ENCODE data around the gene LRP1-AS.
A peak's percentile ranks its signal among the peaks of the same experiment; 100 is the strongest.

Gene LRP1-AS

GRCh38 chr12:57173089-57173488, 25.7 kb upstream of the LRP1-AS start:
- Histone ChIP-seq H3K27me3 (no peaks in the 10 kb centered on the region), H3K9me3 (no peaks in the 10 kb centered on the region), H3K4me1 (peaks cover 5% of the 10 kb centered on the region), H3K36me3 (no peaks in the 10 kb centered on the region), H3K4me3 (ENCODE audit: low read depth, low read length) (no peak overlapping the region)
- peak; percentile 68 for DNase-seq
- TF ChIP-seq, protein P1, sequence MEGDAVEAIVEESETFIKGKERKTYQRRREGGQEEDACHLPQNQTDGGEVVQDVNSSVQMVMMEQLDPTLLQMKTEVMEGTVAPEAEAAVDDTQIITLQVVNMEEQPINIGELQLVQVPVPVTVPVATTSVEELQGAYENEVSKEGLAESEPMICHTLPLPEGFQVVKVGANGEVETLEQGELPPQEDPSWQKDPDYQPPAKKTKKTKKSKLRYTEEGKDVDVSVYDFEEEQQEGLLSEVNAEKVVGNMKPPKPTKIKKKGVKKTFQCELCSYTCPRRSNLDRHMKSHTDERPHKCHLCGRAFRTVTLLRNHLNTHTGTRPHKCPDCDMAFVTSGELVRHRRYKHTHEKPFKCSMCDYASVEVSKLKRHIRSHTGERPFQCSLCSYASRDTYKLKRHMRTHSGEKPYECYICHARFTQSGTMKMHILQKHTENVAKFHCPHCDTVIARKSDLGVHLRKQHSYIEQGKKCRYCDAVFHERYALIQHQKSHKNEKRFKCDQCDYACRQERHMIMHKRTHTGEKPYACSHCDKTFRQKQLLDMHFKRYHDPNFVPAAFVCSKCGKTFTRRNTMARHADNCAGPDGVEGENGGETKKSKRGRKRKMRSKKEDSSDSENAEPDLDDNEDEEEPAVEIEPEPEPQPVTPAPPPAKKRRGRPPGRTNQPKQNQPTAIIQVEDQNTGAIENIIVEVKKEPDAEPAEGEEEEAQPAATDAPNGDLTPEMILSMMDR (IDR thresholded peaks at IDR 0.05; ENCODE audit: low read depth, low read length): peak; percentile 74

DNA sequence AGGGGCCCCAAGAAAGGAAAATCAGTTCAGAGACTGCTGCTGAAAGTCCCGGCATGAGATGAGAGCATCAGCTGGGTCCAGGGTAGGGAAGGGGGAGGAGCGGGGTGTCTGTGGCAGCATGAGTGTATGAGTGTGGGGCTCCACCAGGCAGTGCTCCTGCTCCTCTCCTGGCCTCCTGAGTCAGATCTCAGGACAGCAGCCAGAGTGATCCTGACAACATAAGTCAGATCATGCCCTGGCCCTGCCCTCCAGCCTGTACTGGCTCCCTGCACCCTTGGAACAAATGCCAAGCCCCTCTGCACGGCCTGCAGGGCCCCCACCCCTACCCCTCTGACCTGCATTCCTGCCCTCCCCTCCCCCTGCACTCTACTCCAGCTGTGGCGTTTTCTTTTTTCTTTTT, 24.2 kb upstream of the LRP1-AS start:
- Histone ChIP-seq H3K9me3 (no peaks in the 10 kb centered on the region), H3K4me1 (peaks cover 5% of the 10 kb centered on the region), H3K4me3 (ENCODE audit: low read depth, low read length) (no peak overlapping the region), H3K36me3 (no peaks in the 10 kb centered on the region), H3K27me3 (no peaks in the 10 kb centered on the region)
- DNase-seq: no peak
- TF ChIP-seq, protein P1 (IDR thresholded peaks at IDR 0.05; ENCODE audit: low read depth, low read length): no peak

DNA sequence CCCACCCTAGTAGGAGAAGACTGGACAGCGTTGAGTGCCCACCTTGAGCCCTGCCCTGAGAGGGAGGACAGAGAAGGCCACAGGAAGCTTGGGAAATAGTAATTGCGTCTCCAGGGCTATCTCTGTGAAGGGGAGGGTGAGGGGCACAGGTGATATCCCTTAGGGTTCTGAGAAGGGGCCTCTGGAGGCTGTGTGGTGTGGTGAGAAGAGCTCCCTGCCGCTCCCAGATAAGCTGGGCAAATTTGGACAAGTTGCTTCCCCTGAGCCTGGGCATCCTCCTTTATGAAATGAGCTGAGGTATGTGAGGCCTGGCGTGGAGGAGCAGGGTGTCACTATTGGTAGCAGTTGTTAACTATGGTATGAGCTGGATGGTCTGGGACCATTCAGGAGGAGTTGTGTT, 23.5 kb upstream of the LRP1-AS start:
- DNase-seq: no peak
- H3K36me3 ChIP-seq: no peaks in the 10 kb centered on the region
- no peaks in the 10 kb centered on the region for H3K27me3 ChIP-seq
- TF ChIP-seq, protein P1 (IDR thresholded peaks at IDR 0.05; ENCODE audit: low read depth, low read length): no peak
- H3K4me3 ChIP-seq (ENCODE audit: low read depth, low read length): no peak overlapping the region
- H3K4me1 ChIP-seq: peaks cover 5% of the 10 kb centered on the region
- H3K9me3 ChIP-seq: no peaks in the 10 kb centered on the region

DNA sequence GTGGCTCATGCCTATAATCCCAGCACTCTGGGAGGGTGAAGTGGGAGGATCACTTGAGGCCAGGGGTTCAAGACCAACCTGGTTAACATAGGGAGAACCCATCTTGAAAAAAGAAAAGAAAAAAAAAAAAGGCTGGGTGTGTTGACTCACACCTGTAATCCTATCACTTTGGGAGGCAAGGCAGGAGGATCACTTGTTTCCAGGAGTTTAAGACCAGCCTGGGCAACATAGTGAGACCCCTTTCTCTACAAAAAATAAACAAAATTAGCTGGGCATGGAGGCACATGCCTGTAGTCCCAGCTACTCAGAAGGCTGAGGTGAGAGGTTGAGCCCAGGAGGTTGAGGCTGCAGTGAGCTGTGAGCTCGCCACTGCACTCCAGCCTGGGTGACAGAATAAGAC, 23.0 kb upstream of the LRP1-AS start:
- H3K4me3 ChIP-seq (ENCODE audit: low read depth, low read length): no peak overlapping the region
- TF ChIP-seq, protein P1 (IDR thresholded peaks at IDR 0.05; ENCODE audit: low read depth, low read length): no peak
- H3K27me3 ChIP-seq: no peaks in the 10 kb centered on the region
- no peak for DNase-seq
- H3K4me1 ChIP-seq: peaks cover 2% of the 10 kb centered on the region
- no peaks in the 10 kb centered on the region for H3K9me3 ChIP-seq
- H3K36me3 ChIP-seq: no peaks in the 10 kb centered on the region

DNA sequence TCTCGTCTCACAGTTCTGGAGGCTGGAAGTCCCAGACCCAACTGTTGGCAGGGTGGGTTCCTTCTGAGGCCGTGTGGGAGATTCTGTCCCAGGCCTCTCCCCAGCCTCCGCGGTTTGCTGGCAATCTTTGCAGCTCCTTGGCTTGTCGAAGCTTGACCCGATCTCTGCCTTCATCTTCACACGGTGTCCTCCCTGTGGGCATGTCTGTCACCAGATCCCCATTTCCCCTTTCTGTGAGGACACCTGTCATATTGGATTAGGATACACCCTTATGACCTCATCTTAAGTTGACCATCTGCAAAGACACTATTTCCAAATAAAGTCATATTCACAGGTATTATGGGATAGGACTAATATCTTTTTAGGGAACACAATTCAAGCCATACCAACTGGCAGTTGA, 22.6 kb upstream of the LRP1-AS start:
- Histone ChIP-seq H3K27me3 (no peaks in the 10 kb centered on the region), H3K4me3 (ENCODE audit: low read depth, low read length) (no peak overlapping the region), H3K4me1 (no peaks in the 10 kb centered on the region), H3K9me3 (no peaks in the 10 kb centered on the region), H3K36me3 (no peaks in the 10 kb centered on the region)
- DNase-seq: no peak
- TF ChIP-seq, protein P1 (IDR thresholded peaks at IDR 0.05; ENCODE audit: low read depth, low read length): no peak

DNA sequence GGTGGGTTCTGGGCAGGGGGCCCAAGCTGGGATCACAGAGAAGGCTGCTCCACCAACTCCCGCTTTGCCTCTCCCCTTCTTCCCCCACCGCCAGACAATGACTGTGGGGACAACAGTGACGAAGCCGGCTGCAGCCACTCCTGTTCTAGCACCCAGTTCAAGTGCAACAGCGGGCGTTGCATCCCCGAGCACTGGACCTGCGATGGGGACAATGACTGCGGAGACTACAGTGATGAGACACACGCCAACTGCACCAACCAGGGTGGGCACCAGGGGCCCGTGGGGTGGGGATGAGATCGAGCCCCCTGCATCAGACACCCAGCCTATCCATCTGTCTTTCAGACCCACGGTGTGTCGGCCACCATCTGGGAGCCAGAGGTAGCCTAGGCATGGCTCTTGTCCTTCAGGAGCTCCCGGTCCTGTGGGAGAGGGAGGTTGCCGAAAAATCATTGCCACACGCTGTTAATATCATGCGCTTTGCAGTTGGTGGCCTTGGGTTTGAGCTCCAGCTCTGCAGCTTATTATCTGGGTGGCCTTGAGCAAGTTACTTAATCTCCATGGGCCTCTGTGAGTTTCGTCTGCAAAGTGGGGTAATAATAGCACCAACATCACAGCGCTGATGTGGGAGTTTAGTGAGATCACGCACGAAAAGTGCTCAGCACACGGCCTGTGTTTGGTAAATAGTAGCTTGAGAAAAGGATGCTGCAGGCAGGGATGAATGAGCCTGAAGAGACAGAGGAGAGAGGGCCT, 21.8 kb upstream of the LRP1-AS start:
- no peak overlapping the region for H3K4me3 ChIP-seq (ENCODE audit: low read depth, low read length)
- TF ChIP-seq, protein P1 (IDR thresholded peaks at IDR 0.05; ENCODE audit: low read depth, low read length): no peak
- no peaks in the 10 kb centered on the region for H3K36me3 ChIP-seq
- DNase-seq: no peak
- no peaks in the 10 kb centered on the region for H3K9me3 ChIP-seq
- no peaks in the 10 kb centered on the region for H3K27me3 ChIP-seq
- H3K4me1 ChIP-seq: no peaks in the 10 kb centered on the region
